Activated CD4-positive, CD25-positive, alpha-beta regulatory T cell treated with anti-CD3 and anti-CD28 coated beads, Interleukin-2, amount 50 U/mL, for 72 hours (primary cell): ENCODE data around the gene ADPRH.

ENCODE experiments used
- DNase-seq: peaks from one replicate; pipeline ENCODE4 v3.0.0; 2021

Gene ADPRH

DNA sequence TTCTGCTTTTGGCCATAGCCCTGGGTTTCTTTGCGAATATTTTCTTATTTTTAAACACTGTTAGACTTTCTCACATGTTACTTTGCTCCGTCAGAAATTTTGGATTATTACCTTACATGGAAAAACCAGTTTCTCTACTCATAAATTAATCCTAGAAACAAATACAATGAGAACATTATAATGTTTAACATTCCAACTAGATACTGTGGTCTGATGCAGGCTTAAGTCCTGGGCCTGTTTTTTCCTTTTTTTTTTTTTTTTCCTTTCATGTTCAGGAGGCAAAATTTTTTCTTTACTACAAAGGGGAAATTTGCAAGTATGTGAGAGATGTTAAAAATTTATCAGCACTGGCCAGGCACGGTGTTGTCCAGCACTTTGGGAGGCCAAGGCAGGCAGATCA lies 52.2 kb downstream of the ADPRH start:
- DNase-seq: no peak

DNA sequence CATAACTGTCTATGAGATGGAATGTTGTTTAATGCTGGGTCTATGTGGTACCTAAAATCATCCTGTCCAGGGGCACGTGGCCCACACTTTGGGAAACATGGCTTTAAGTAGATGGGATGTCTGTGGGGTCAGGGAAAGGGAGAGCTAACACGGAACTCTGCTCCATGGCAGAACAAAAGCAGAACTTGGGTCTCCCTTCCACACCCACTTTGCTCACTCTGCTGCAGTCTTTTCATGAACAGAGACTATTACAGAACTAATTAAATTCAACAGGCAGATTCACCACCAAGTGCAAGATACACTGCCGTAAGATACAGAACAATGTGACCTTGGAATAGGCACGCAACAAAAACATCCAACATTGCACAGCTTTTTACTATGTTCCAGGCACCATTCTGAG lies 52.9 kb downstream of the ADPRH start:
- no peak for DNase-seq

DNA sequence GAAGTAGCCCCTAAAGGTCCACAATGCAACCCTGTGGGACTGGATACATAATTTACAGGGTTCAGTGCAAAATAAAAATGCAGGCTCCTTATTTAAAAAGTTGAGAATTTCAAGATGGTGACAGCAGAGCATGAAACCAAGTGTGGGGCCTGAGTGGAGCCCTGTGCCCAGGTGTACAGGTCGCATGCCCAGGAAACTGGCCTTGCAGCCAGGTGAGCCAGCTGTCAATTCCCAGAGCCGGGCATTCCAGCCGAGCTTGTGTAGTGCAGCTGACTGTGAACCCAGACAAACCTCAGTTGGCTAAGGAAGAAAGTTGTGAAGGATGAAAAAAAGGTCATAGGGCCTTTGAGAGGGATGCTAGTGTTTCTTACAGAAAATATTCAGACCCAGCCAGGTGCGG lies 53.5 kb downstream of the ADPRH start:
- DNase-seq: no peak

DNA sequence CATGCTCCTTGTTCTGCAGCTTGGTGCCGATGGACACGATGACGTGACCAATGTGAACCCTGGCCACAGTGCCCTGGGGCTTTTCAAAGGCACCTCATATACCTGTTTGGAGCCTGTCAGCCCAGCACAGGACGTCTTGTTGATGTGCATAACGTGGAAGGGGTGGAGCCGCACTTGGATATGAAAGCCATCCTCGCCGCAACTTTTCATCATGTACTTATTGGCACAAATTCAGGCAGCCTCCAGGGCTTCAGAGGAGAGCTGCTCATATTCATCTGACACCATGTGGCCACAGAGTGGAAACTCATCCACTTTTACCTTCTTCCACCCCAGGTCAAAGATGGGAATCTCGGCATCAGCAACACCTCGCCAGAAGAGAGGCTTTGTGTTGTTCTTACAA lies 56.4 kb downstream of the ADPRH start:
- no peak for DNase-seq

DNA sequence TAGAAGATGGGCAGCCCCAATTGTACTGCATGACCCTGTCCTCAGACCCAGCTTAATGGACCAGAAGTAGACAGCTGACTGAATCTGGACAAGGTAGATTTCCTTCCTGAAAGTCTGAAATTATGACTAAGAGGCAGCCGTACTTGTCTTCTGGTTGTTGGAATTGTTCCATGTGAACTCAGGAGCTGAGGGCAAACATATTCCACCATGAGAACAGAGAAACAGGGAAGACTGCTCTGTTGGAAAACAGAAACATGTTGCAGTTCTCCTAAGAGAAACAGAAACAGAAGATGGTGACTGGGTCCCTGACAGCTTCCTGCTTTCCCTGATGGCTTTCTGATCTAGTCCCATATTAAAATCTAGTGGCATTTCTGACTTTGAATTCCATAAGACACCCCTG lies 57.0 kb downstream of the ADPRH start:
- no peak for DNase-seq

DNA sequence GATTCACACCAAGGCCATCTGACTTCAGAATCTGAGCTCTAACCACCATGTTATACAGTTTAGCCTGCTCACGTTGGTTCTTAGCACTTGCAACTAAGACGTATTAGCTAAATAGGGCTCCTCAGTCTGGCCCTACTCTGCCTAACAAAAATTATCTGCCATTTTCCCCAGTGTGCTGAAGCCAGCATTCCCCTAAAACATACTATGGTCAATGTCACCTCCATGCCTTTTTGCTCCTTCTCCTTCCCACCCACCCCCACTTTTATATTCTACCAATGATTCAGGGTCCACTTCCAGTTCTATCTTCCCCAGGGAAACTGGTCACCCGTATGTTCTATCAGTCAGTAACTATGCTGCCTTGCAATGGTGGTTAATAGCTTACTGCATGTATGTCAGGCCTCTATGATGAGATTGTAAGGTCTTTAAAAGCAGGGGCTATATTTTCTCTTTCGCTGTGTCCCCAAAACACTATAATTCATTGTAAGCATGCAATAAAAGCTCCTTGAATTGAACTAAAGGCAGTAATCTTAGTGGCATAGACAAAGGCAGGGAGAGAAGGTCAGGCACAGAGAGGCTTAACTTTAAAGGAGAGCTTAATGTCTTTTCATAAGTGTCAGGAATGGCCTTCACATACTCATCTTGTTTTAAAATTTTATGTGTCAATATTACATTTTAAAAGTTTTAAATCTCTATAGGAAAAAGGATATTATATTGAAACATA lies 57.8 kb downstream of the ADPRH start:
- DNase-seq: no peak

DNA sequence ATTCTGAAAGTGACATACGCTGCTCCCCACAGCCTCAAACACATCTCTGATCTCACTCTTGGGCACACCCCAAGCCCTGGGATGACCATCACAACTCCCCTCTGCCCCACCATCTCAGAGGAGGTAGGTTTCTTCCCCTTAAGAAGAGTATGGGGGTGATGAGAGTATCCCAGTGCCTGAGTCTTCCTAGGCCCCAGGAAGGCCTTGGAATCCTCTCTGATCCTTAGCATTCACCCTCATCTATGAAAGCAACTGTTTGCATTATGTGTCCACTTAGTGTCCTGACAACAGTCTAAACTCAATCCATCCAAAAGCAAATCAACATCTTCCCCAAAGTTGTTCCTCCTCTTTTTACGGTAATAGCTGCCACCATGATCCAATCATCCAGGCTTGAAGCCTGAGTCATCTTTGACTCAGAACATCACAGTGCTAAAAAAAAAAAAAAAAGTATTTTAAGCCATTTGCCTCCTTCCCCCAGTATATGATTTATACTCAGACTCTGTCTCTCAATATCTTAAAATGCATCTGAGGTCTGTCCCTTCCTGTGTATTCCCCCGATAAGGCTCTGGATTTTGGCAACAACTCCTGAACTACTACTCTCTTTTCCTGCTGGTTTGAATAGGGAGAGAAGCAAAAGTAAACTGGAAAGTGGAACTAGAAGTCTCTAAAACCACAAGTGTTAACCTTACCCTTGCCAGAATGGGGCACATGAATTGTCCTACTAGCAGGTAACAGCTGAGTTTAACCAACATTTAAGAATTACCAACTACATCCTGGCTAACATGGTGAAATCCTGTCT lies 58.6 kb downstream of the ADPRH start:
- DNase-seq: no peak
